ENCODE data around the gene RAB4A. TPM values are rescaled to one million over a fixed set of nuclear protein-coding genes. Genes with fewer than 3 reads are reported as not detected.

RAB4A gene
- total and polyA plus RNA-seq, 2 of the 8 experiments (the other 6 are each of a cell fraction or from before 2014, with no cell fraction given), result 13.3 to 68.8 TPM

- TF ChIP-seq GABPA (IDR thresholded peaks at IDR 0.05; ENCODE audit: borderline replicate concordance, insufficient read depth, low read length) (no peak), CBX5 (IDR thresholded peaks at IDR 0.05; ENCODE audit: low read depth, low read length) (no peak), CHD2 (IDR thresholded peaks at IDR 0.05; ENCODE audit: low read length) (no peak), ATF2 (IDR thresholded peaks at IDR 0.05; ENCODE audit: low read length) (no peak), HDAC6 (IDR thresholded peaks at IDR 0.05; ENCODE audit: low read depth, low read length) (no peak), SP4 (IDR thresholded peaks at IDR 0.05; ENCODE audit: low read length) (no peak), SP2 (IDR thresholded peaks at IDR 0.05; ENCODE audit: low read length) (no peak), BACH1 (IDR thresholded peaks at IDR 0.05; ENCODE audit: low read length) (no peak)
Measured at GRCh38 chr1:229305392-229305791, 34.5 kb downstream of the RAB4A start (continued).
